Smooth muscle cell (in vitro differentiated cells): Measurements from ENCODE around the gene CNTNAP2. TPM values are rescaled to one million over a fixed set of nuclear protein-coding genes. Genes with fewer than 3 reads are reported as not detected.

Experiments
- DNase-seq: peaks from one replicate; lab custom pipeline; 2025; ENCODE audit not compliant: unreplicated experiment; lab: John Stamatoyannopoulos, UW
- H2AFZ ChIP-seq: fragments of 200-600 bp; sonication (generic); 2 replicates; pipeline ENCODE4 v1.6.0; 2016; ENCODE audit warnings: antibody characterized with exemption, low read depth, mild to moderate bottlenecking
- H3F3A ChIP-seq: fragments of 200-600 bp; sonication (generic); 2 replicates; pipeline ENCODE4 v1.6.0; 2017; ENCODE audit warnings: antibody characterized with exemption, low read depth
- H3K27ac ChIP-seq: fragments of 200-600 bp; sonication (generic); 2 replicates; pipeline ENCODE4 v1.5.1; 2016; ENCODE audit warnings: low read depth, mild to moderate bottlenecking
- H3K27me3 ChIP-seq: fragments of 200-600 bp; sonication (generic); 2 replicates; pipeline ENCODE4 v1.6.1; 2016; ENCODE audit warnings: low read depth, mild to moderate bottlenecking
- H3K36me3 ChIP-seq: fragments of 200-600 bp; sonication (generic); 2 replicates; pipeline ENCODE4 v1.5.1; 2016; ENCODE audit warnings: low read depth
- H3K4me1 ChIP-seq: fragments of 200-600 bp; sonication (generic); 2 replicates; pipeline ENCODE4 v1.5.1; 2016; ENCODE audit warnings: low read depth
- H3K4me2 ChIP-seq: fragments of 200-600 bp; sonication (generic); 2 replicates; pipeline ENCODE4 v1.6.0; 2016; ENCODE audit warnings: mild to moderate bottlenecking
- H3K4me3 ChIP-seq: fragments of 200-600 bp; sonication (generic); 2 replicates; pipeline ENCODE4 v1.5.1; 2016; ENCODE audit warnings: mild to moderate bottlenecking
- H3K79me2 ChIP-seq: fragments of 200-600 bp; sonication (generic); 2 replicates; pipeline ENCODE4 v1.6.0; 2016; ENCODE audit warnings: low read depth, mild to moderate bottlenecking
- H3K9ac ChIP-seq: fragments of 200-600 bp; sonication (generic); 2 replicates; pipeline ENCODE4 v1.6.0; 2016; ENCODE audit warnings: low read depth
- H3K9me3 ChIP-seq: fragments of 200-600 bp; sonication (generic); replicated peaks from 2 replicates; pipeline ENCODE4 v1.5.1; 2016; ENCODE audit warnings: low read depth
- H4K20me1 ChIP-seq: fragments of 200-600 bp; sonication (generic); 2 replicates; pipeline ENCODE4 v1.6.0; 2016; ENCODE audit warnings: low read depth
- CTCF ChIP-seq: fragments of 200-600 bp; sonication (generic); IDR thresholded peaks from 2 replicates; pipeline ENCODE4 v1.5.1; 2017; ENCODE audit warnings: borderline replicate concordance, mild to moderate bottlenecking, antibody characterized with exemption; ENCODE audit not compliant: insufficient read depth, poor library complexity, severe bottlenecking
- WGBS: methylation state at CpG from one replicate; pipeline ENCODE4 v1.1.7; 2016; ENCODE audit warnings: low lambda C conversion rate; 5-methylcytosine and 5-hydroxymethylcytosine counted together
- polyA plus RNA-seq: library from polyadenylated mRNA; unstranded; fragments of >200 nt; fragmentation: Nextera tagmentation; extraction: Ambion mirVana; gene quantifications from 2 replicates; pipeline ENCODE4 v1.2.1, GENCODE V29; 2016
- total RNA-seq: library from RNA; depleted of rRNA; stranded (reverse); fragments of >200 nt; gene quantifications from 2 replicates; pipeline ENCODE4 v1.2.3, GENCODE V29; 2014

The CNTNAP2 gene
- total and polyA plus RNA-seq, 2 experiments from 2014 or later, result 1.7 to 9.0 TPM

- WGBS, result 61% methylated on average over 7 of the region's 7 CpGs
- no peaks in the 10 kb centered on the region for H3K79me2 ChIP-seq
- no peaks in the 10 kb centered on the region for H4K20me1 ChIP-seq
- no peak overlapping the region for H3K9ac ChIP-seq
- no peak overlapping the region for H2AFZ ChIP-seq
- TF ChIP-seq CTCF, result no peak
- H3K4me1 ChIP-seq, result peaks cover 4% of the 10 kb centered on the region
- no peak overlapping the region for H3K4me3 ChIP-seq
- no peak for DNase-seq
- no peak overlapping the region for H3K27ac ChIP-seq
- no peak overlapping the region for H3K4me2 ChIP-seq
- H3K9me3 ChIP-seq, result no peaks in the 10 kb centered on the region
- no peaks in the 10 kb centered on the region for H3K36me3 ChIP-seq
- no peaks in the 10 kb centered on the region for H3K27me3 ChIP-seq
- H3F3A ChIP-seq, result no peaks in the 10 kb centered on the region
Measured at GRCh38 chr7:146635205-146636032, 518.8 kb downstream of the CNTNAP2 start.

DNA sequence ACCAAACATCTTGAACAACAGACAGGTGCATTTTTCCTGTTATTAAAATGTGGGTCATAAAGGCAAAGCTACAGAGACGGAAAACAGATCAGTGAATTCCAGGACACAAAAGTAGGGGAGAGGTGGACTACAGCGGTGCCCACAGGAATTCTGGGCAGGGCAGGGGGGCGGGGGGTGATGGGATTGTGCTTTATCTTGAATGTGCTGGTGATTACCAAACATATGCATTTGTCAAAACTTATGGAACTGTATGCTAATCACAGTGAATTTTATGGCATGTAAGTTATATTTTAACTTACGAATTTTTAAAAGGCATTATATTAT lies 519.4 kb downstream of the CNTNAP2 start:
- WGBS, result 59% methylated on average over 4 of the region's 4 CpGs
- no peak for TF ChIP-seq CTCF
- no peaks in the 10 kb centered on the region for H3K79me2 ChIP-seq
- H3K27me3 ChIP-seq, result no peaks in the 10 kb centered on the region
- H3K4me3 ChIP-seq, result no peak overlapping the region
- no peak overlapping the region for H3K9ac ChIP-seq
- H3K27ac ChIP-seq, result no peak overlapping the region
- no peak overlapping the region for H3K4me2 ChIP-seq
- no peak overlapping the region for H2AFZ ChIP-seq
- H3K4me1 ChIP-seq, result peaks cover 4% of the 10 kb centered on the region
- no peaks in the 10 kb centered on the region for H3K36me3 ChIP-seq
- H4K20me1 ChIP-seq, result no peaks in the 10 kb centered on the region
- no peaks in the 10 kb centered on the region for H3K9me3 ChIP-seq
- no peaks in the 10 kb centered on the region for H3F3A ChIP-seq
- no peak for DNase-seq

- no peaks in the 10 kb centered on the region for H3K79me2 ChIP-seq
- no peak for DNase-seq
- H3K9ac ChIP-seq, result no peak overlapping the region
- no peak overlapping the region for H3K4me2 ChIP-seq
- no peaks in the 10 kb centered on the region for H3K9me3 ChIP-seq
- no peaks in the 10 kb centered on the region for H3F3A ChIP-seq
- 85% methylated on average over 4 of the region's 4 CpGs for WGBS
- no peaks in the 10 kb centered on the region for H3K36me3 ChIP-seq
- peaks cover 4% of the 10 kb centered on the region for H3K4me1 ChIP-seq
- no peak for TF ChIP-seq CTCF
- no peak overlapping the region for H3K4me3 ChIP-seq
- no peaks in the 10 kb centered on the region for H3K27me3 ChIP-seq
- H3K27ac ChIP-seq, result no peak overlapping the region
- no peak overlapping the region for H2AFZ ChIP-seq
- no peaks in the 10 kb centered on the region for H4K20me1 ChIP-seq
Measured at GRCh38 chr7:146636581-146636980, 520.0 kb downstream of the CNTNAP2 start.

DNA sequence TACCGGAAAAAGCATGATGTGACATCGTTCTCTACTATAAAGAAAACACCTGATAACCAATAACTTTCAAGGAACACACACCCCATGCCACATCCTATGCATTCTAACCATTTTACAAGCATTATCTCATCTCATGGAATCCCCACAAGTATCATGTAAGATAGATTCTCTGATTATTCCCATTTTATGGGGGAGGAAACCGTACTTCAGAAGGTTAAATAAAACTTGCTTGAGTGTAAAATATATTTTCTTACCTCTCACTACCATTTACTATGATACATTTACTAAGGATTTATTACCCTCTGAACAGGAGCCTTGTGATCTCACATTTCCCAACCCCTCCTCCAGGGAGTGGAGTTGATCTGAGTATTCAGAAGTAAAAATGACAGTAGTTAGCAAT lies 522.7 kb downstream of the CNTNAP2 start:
- no peak overlapping the region for H3K4me3 ChIP-seq
- H3K27me3 ChIP-seq, result no peaks in the 10 kb centered on the region
- no peak overlapping the region for H3K9ac ChIP-seq
- DNase-seq, result no peak
- no peaks in the 10 kb centered on the region for H3F3A ChIP-seq
- H2AFZ ChIP-seq, result no peak overlapping the region
- no peaks in the 10 kb centered on the region for H3K79me2 ChIP-seq
- H4K20me1 ChIP-seq, result no peaks in the 10 kb centered on the region
- H3K27ac ChIP-seq, result no peak overlapping the region
- WGBS, result 89% methylated on average over 3 of the region's 3 CpGs
- no peaks in the 10 kb centered on the region for H3K36me3 ChIP-seq
- H3K4me1 ChIP-seq, result peaks cover 4% of the 10 kb centered on the region
- no peaks in the 10 kb centered on the region for H3K9me3 ChIP-seq
- no peak overlapping the region for H3K4me2 ChIP-seq
- TF ChIP-seq CTCF, result no peak
